A549 (cell line): ENCODE measurements around the gene SLC9A3. TPM values are rescaled to one million over a fixed set of nuclear protein-coding genes. Genes with fewer than 3 reads are reported as not detected.
A peak's percentile ranks its signal among the peaks of the same experiment; 100 is the strongest.

Experiments
- ATAC-seq, 2 experiments: fragments of 200-7000 bp in 1 of 2; fragments of >200 bp in 1 of 2; cut with Nextera tagmentation in 1 of 2; cut with Tn5 transposase in 1 of 2; 3 replicates each; pipeline versions ENCODE4 v1.8.0 to v1.9.1; 2018 to 2020; ENCODE audit warnings: mild to moderate bottlenecking in 1 of 2, moderate library complexity in 1 of 2
- CTCF ChIA-PET: fragments of 300-600 bp; sonication (Branson Sonifier 250); formaldehyde crosslinking; extraction: SDS; loops from one replicate; lab custom pipeline; 2021; ENCODE audit warnings: antibody characterized with exemption, inconsistent platforms; lab: Yijun Ruan, JAX
- POLR2A ChIA-PET: fragments of 350-600 bp; formaldehyde crosslinking; extraction: SDS; loops from one replicate; lab custom pipeline; 2021; ENCODE audit warnings: antibody characterized with exemption, inconsistent platforms; lab: Yijun Ruan, JAX
- DNase-seq, 2 experiments: peaks; one replicate each; pipeline versions ENCODE4 v3.0.0 to v3.0.0-alpha.2; 2011 to 2016; ENCODE audit warnings: low read depth in 1 of 2, low spot score in 1 of 2
- FAIRE-seq: peaks from 2 replicates; lab custom pipeline; 2011; peaks lifted over from hg19 to GRCh38; lab: Jason Lieb, UNC
- H3K27ac ChIP-seq, 2 experiments: fragments of >200 bp; sonication (Bioruptor Twin); formaldehyde crosslinking; 3 replicates each; pipeline ENCODE4 v1.5.1; 2016 to 2017
- H3K4me1 ChIP-seq: fragments of >200 bp; sonication (Bioruptor Twin); formaldehyde crosslinking; 3 replicates; pipeline ENCODE4 v1.6.1; 2016
- H3K4me2 ChIP-seq: fragments of >200 bp; sonication (Bioruptor Twin); formaldehyde crosslinking; 3 replicates; pipeline ENCODE4 v1.6.1; 2016
- H3K4me3 ChIP-seq: fragments of >200 bp; sonication (Bioruptor Twin); formaldehyde crosslinking; 3 replicates; pipeline ENCODE4 v1.5.1; 2016
- H3K9me3 ChIP-seq: fragments of >200 bp; sonication (Bioruptor Twin); formaldehyde crosslinking; 3 replicates; pipeline ENCODE4 v1.6.1; 2016
- CEBPB ChIP-seq, 2 experiments: fragments of >200 bp in 1 of 2; sonication (Bioruptor Twin) in 1 of 2; formaldehyde crosslinking in 1 of 2; IDR thresholded peaks; 2 replicates each; pipeline ENCODE4 v1.6.1; 2012 to 2016
- CHD2 ChIP-seq: fragments of 150-350 bp; IDR thresholded peaks from 2 replicates; pipeline ENCODE4 v1.6.1; 2014; ENCODE audit warnings: low read length; ENCODE audit not compliant: partially characterized antibody
- CHD4 ChIP-seq: fragments of 200-600 bp; sonication (generic); IDR thresholded peaks from 2 replicates; pipeline ENCODE4 v1.6.1; 2016; ENCODE audit warnings: antibody characterized with exemption, mild to moderate bottlenecking, borderline replicate concordance
- HDAC2 ChIP-seq: fragments of 200-600 bp; sonication (generic); IDR thresholded peaks from 2 replicates; pipeline ENCODE4 v1.6.1; 2016
- HEYL ChIP-seq: fragments of 250-450 bp; sonication (Bioruptor Pico); IDR thresholded peaks from 2 replicates; pipeline ENCODE4 v1.8.0; 2021; ENCODE audit warnings: mild to moderate bottlenecking, moderate library complexity
- HMGXB4 ChIP-seq: fragments of 250-450 bp; sonication (Bioruptor Pico); IDR thresholded peaks from 2 replicates; pipeline ENCODE4 v1.5.0; 2021; ENCODE audit warnings: mild to moderate bottlenecking, moderate library complexity, borderline replicate concordance
- HOXB5 ChIP-seq: fragments of 250-450 bp; sonication (Bioruptor Pico); IDR thresholded peaks from 2 replicates; pipeline ENCODE4 v1.5.0; 2020; ENCODE audit warnings: mild to moderate bottlenecking, moderate library complexity
- JUN ChIP-seq, 2 experiments: fragments of >200 bp; sonication (Bioruptor Twin); formaldehyde crosslinking; IDR thresholded peaks; 2 replicates in 1 of 2; 3 replicates in 1 of 2; pipeline ENCODE4 v1.6.1; 2016 to 2017
- MAFK ChIP-seq: fragments of 450-650 bp; IDR thresholded peaks from 2 replicates; pipeline ENCODE4 v1.6.1; 2014; ENCODE audit not compliant: partially characterized antibody
- MYC ChIP-seq: IDR thresholded peaks from 2 replicates; pipeline ENCODE4 v1.6.1; 2012; ENCODE audit warnings: mild to moderate bottlenecking, inconsistent platforms, low read length, improper control_type of control experiment, borderline replicate concordance
- NPAS2 ChIP-seq: fragments of 250-450 bp; sonication (Bioruptor Pico); IDR thresholded peaks from 2 replicates; pipeline ENCODE4 v1.8.0; 2022; ENCODE audit warnings: mild to moderate bottlenecking, moderate library complexity, borderline replicate concordance
- NR3C1 ChIP-seq: fragments of >200 bp; sonication (Bioruptor Twin); formaldehyde crosslinking; IDR thresholded peaks from 3 replicates; pipeline ENCODE4 v1.6.1; 2017
- PBX3 ChIP-seq: IDR thresholded peaks from 2 replicates; pipeline ENCODE4 v1.6.1; 2012
- POLR2A ChIP-seq: IDR thresholded peaks from 2 replicates; pipeline ENCODE4 v1.6.1; 2012; ENCODE audit warnings: mild to moderate bottlenecking, low read length
- POLR2AphosphoS2 ChIP-seq: conservative IDR thresholded peaks from 2 replicates; pipeline ENCODE4 v1.6.1; 2012; ENCODE audit warnings: low read length, improper control_type of control experiment, inconsistent platforms
- RAD21 ChIP-seq, 2 experiments: fragments of >200 bp in 1 of 2; sonication (Bioruptor Twin) in 1 of 2; formaldehyde crosslinking in 1 of 2; IDR thresholded peaks in 1 of 2; conservative IDR thresholded peaks in 1 of 2; 2 replicates in 1 of 2; 3 replicates in 1 of 2; pipeline ENCODE4 v1.6.1; 2012 to 2018; ENCODE audit warnings: inconsistent platforms in 1 of 2
- RCOR1 ChIP-seq: fragments of 150-350 bp; IDR thresholded peaks from 2 replicates; pipeline ENCODE4 v1.6.1; 2014; ENCODE audit warnings: antibody characterized with exemption, low read length, low read depth
- REST ChIP-seq: fragments of 200-600 bp; sonication (generic); IDR thresholded peaks from 2 replicates; pipeline ENCODE4 v1.6.1; 2016; ENCODE audit warnings: antibody characterized with exemption, mild to moderate bottlenecking, moderate library complexity
- RNF2 ChIP-seq: fragments of 200-600 bp; sonication (generic); IDR thresholded peaks from 2 replicates; pipeline ENCODE4 v1.6.1; 2016; ENCODE audit warnings: low read depth, mild to moderate bottlenecking, antibody characterized with exemption, moderate library complexity, borderline replicate concordance
- SMC3 ChIP-seq: fragments of >200 bp; sonication (Bioruptor Twin); formaldehyde crosslinking; IDR thresholded peaks from 3 replicates; pipeline ENCODE4 v1.6.1; 2018; ENCODE audit warnings: inconsistent platforms
- ZC3H11A ChIP-seq: fragments of 450-650 bp; IDR thresholded peaks from 2 replicates; pipeline ENCODE4 v1.6.1; 2014; ENCODE audit warnings: antibody characterized with exemption, mild to moderate bottlenecking
- WGBS: methylation state at CpG from one replicate; pipeline ENCODE4 v1.1.6; 2017; ENCODE audit errors: missing lambda C conversion rate; 5-methylcytosine and 5-hydroxymethylcytosine counted together
- polyA plus RNA-seq, 4 experiments: library from polyadenylated mRNA; depleted of rRNA in 3 of 4; stranded (reverse); fragments of >200 nt; fragmentation: RNase III in 1 of 4; extraction: RNeasy Plus Mini Kit Qiagen cat#74134 plus additional on column Dnase treatment in 1 of 4; gene quantifications; 2 replicates in 3 of 4; 3 replicates in 1 of 4; pipeline ENCODE4 v1.2.3, GENCODE V29; 2011 to 2017
- TF ChIP-seq, protein P1 (sequence below): IDR thresholded peaks from 2 replicates; pipeline ENCODE4 v1.6.1; 2012
- TF ChIP-seq, protein P2 (sequence below): fragments of >200 bp; sonication (Bioruptor Twin); formaldehyde crosslinking; IDR thresholded peaks from 3 replicates; pipeline ENCODE4 v1.6.1; 2016
- TF ChIP-seq, protein P3 (sequence below): fragments of >200 bp; sonication (Bioruptor Twin); formaldehyde crosslinking; IDR thresholded peaks from 3 replicates; pipeline ENCODE4 v1.5.1; 2016

Gene SLC9A3
- polyA plus RNA-seq, 2 of the 4 experiments (the other 2 are of a cell fraction): 1.3 TPM

DNA sequence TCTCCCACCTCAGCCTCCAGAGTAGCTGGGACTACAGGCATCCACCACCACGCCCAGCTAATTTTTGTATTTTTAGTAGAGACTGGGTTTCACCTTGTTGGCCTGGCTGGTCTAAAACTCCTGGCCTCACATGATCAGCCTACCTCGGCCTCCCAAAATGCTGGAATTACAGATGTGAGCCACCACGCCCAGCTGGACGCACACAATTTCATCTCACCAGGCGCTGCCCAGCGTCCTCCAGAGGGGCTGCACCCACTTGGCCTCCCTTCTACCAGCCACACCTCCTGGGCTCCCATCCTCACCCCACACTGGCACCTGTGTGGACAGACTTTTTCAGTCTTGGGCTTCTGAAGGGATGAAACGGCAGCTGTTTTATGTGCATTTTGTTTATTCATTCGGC, 85.1 kb downstream of the SLC9A3 start:
- no peak overlapping the region for H3K27ac ChIP-seq
- 79% methylated on average over 8 of the region's 8 CpGs for WGBS
- no peak for ATAC-seq
- 0 out of 5 replicates have a peak, but pooled peaks of 1 of the 2 experiments have one; percentile 10 for TF ChIP-seq JUN (IDR thresholded peaks at IDR 0.05)
- TF ChIP-seq POLR2AphosphoS2: no peak
- no peak for DNase-seq
- no peak overlapping the region for H3K4me3 ChIP-seq
- ChIA-PET CTCF (interaction anchor here (1.2 to 2.4 kb wide), 5 partner anchors 8 to 221 kb away, joined by 3 to 8 read pairs (median 6); partner anchors contain the start of genes AHRR and SDHA), POLR2A (no interaction called here)
- no peak overlapping the region for H3K4me2 ChIP-seq
- no peak for FAIRE-seq
- H3K9me3 ChIP-seq: no peaks in the 10 kb centered on the region
- peaks cover 9% of the 10 kb centered on the region for H3K4me1 ChIP-seq

- H3K4me2 ChIP-seq: no peak overlapping the region
- no peak for DNase-seq
- WGBS: 79% methylated on average over 12 of the region's 14 CpGs
- H3K4me3 ChIP-seq: no peak overlapping the region
- H3K9me3 ChIP-seq: no peaks in the 10 kb centered on the region
- TF ChIP-seq, protein P1, sequence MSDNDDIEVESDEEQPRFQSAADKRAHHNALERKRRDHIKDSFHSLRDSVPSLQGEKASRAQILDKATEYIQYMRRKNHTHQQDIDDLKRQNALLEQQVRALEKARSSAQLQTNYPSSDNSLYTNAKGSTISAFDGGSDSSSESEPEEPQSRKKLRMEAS: no peak
- TF ChIP-seq HOXB5 (CRISPR knock-in tag) (no peak), JUN (IDR thresholded peaks at IDR 0.05) (no peak), SMC3 (no peak), RCOR1 (no peak), POLR2A (no peak), HDAC2 (no peak), RAD21 (conservative IDR thresholded peaks at IDR 0.05 in 1 of 2, IDR thresholded peaks at IDR 0.05 in 1 of 2) (no peak), NR3C1 (no peak), REST (no peak), CHD4 (no peak), NPAS2 (CRISPR knock-in tag) (no peak), MAFK (no peak), CEBPB (IDR thresholded peaks at IDR 0.05) (no peak)
- TF ChIP-seq, protein P2, sequence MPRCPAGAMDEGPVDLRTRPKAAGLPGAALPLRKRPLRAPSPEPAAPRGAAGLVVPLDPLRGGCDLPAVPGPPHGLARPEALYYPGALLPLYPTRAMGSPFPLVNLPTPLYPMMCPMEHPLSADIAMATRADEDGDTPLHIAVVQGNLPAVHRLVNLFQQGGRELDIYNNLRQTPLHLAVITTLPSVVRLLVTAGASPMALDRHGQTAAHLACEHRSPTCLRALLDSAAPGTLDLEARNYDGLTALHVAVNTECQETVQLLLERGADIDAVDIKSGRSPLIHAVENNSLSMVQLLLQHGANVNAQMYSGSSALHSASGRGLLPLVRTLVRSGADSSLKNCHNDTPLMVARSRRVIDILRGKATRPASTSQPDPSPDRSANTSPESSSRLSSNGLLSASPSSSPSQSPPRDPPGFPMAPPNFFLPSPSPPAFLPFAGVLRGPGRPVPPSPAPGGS: no peak
- FAIRE-seq: no peak
- ATAC-seq: no peak
- CTCF ChIA-PET: interaction anchor here (0.6 to 5.6 kb wide), 4 partner anchors 8 to 363 kb away, joined by 3 to 43 read pairs (median 8); partner anchors contain the start of gene AHRR
- H3K4me1 ChIP-seq: peaks cover 6% of the 10 kb centered on the region; the same call in 1 of the 3 replicates
- H3K27ac ChIP-seq: no peak overlapping the region
- POLR2A ChIA-PET: no interaction called here
Observed at GRCh38 chr5:438481-438981, 85.7 kb downstream of the SLC9A3 start.

DNA sequence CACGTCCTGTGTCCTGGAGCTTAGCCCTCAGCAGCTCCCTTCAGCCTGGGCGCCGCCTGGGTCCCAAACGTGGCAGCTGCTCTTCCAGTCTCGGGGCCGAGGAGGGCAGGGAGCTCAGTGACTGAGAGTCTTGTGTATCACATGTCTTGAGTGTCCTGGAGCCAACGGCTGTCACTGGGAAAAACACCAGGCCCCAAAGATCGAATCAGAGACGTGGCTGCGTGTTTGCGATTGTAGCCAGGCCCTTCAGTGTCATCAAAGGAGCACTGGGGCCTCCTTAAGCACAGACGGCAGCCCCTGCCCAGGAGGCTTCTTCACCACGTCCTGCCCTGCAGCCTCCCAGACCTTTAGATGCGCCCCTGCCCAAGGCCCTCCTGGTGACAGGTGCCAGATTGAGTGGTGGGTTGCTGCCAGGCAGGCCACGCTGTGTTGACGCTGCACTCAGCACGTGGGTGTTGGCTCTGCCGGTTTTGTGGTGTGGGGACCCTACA, 86.9 kb downstream of the SLC9A3 start:
- no peak for ATAC-seq
- ChIA-PET CTCF (interaction anchor here (0.9 to 10.7 kb wide), 8 partner anchors 9 to 125 kb away, joined by 3 to 186 read pairs (median 5); partner anchors contain the start of gene AHRR), POLR2A (no interaction called here)
- Histone ChIP-seq H3K27ac (no peak overlapping the region), H3K4me3 (no peak overlapping the region), H3K4me1 (peaks cover 6% of the 10 kb centered on the region; the same call in 1 of the 3 replicates), H3K9me3 (no peaks in the 10 kb centered on the region), H3K4me2 (no peak overlapping the region)
- DNase-seq: no peak
- WGBS: 83% methylated on average over 17 of the region's 18 CpGs
- no peak for FAIRE-seq
- TF ChIP-seq NR3C1 (no peak), CHD2 (no peak), PBX3 (no peak), ZC3H11A (no peak), HMGXB4 (CRISPR knock-in tag) (no peak), HEYL (CRISPR knock-in tag) (no peak), MYC (no peak), RNF2 (no peak)
- TF ChIP-seq, protein P3, sequence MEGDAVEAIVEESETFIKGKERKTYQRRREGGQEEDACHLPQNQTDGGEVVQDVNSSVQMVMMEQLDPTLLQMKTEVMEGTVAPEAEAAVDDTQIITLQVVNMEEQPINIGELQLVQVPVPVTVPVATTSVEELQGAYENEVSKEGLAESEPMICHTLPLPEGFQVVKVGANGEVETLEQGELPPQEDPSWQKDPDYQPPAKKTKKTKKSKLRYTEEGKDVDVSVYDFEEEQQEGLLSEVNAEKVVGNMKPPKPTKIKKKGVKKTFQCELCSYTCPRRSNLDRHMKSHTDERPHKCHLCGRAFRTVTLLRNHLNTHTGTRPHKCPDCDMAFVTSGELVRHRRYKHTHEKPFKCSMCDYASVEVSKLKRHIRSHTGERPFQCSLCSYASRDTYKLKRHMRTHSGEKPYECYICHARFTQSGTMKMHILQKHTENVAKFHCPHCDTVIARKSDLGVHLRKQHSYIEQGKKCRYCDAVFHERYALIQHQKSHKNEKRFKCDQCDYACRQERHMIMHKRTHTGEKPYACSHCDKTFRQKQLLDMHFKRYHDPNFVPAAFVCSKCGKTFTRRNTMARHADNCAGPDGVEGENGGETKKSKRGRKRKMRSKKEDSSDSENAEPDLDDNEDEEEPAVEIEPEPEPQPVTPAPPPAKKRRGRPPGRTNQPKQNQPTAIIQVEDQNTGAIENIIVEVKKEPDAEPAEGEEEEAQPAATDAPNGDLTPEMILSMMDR: no peak
